ENCODE results near the gene JCAD. TPM values are rescaled to one million over a fixed set of nuclear protein-coding genes. Genes with fewer than 3 reads are reported as not detected.

The JCAD gene
- total and polyA plus RNA-seq, 2 of the 8 experiments (the other 6 are each of a cell fraction or from before 2014, with no cell fraction given) = 0.56 to 5.2 TPM

DNA sequence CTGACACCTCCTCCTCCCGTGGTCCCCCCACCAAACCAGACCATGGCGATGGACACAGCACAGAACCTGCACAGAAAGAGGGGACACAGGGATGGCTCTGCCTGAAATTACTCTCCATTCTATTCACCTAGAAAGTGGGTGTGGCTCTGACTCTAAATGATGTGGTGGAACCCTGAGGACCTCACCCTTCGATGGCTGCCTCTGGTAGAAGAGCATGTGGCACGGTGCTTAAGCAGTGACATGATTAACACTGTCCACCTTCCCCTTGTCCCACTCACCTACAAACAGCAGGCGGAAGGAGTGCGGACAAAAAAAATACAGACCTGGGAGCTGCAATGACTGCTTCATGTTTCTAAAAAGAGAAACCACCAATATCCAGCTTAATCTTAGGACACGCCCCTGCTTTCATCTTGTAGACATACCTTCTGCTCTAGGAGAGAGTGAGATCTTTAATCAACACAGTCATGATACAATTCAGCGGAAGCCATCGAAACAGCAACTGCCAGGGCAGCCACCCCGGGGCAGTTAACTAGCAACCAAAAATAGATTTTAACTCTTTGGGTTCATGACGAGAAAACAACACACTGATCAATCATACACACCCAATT is 11.4 kb downstream of the JCAD start:
- Histone ChIP-seq H4K5ac (ENCODE audit: insufficient read length, low read depth, low read length) (no peak overlapping the region), H3K23me2 (ENCODE audit: low read depth, low read length) (0 out of 2 replicates have a peak, but pooled peaks cover 1% of the 10 kb centered on the region), H2AK5ac (ENCODE audit: low read depth, low read length) (no peak overlapping the region), H3K4me2 (ENCODE audit: insufficient read depth in 1 of 2, low read depth in 2 of 2, low read length in 2 of 2) (no peak overlapping the region), H3K23ac (ENCODE audit: insufficient read length) (no peak overlapping the region), H3K4me3 (ENCODE audit: extremely low read depth in 1 of 4, insufficient read depth in 2 of 4, low read depth in 3 of 4, low read length in 4 of 4) (no peak overlapping the region), H3K27me3 (replicated peaks in 1 of 4; ENCODE audit: control insufficient read depth in 3 of 4, extremely low read depth in 1 of 4, insufficient read depth in 3 of 4, low read length in 3 of 4) (no peaks in the 10 kb centered on the region; a peak in 1 of 7 replicates), H2BK120ac (replicated peaks; ENCODE audit: low read depth, low read length) (no peak overlapping the region), H2BK15ac (ENCODE audit: low read length) (no peak overlapping the region), H3K9me3 (ENCODE audit: insufficient read depth in 2 of 2, low read depth in 1 of 2, low read length in 1 of 2) (no peaks in the 10 kb centered on the region), H2AFZ (ENCODE audit: low read length) (no peak overlapping the region), H3K18ac (ENCODE audit: extremely low read depth, low read length) (no peak overlapping the region), H4K91ac (replicated peaks; ENCODE audit: insufficient read length, low read length) (no peak overlapping the region), H2BK12ac (ENCODE audit: low read depth, low read length) (no peak overlapping the region), H3K27ac (ENCODE audit: low read depth, low read length) (no peak overlapping the region), H3K36me3 (ENCODE audit: control insufficient read depth in 2 of 4, insufficient read depth in 4 of 4, low read length in 3 of 4) (no peaks in the 10 kb centered on the region), H4K20me1 (replicated peaks in 1 of 2; ENCODE audit: control insufficient read depth in 1 of 2, insufficient read depth in 2 of 2, low read length in 2 of 2) (no peaks in the 10 kb centered on the region), H2BK20ac (ENCODE audit: low read length) (no peak overlapping the region), H4K8ac (ENCODE audit: extremely low read depth, insufficient read depth, low read length) (no peak overlapping the region), H3K56ac (replicated peaks; ENCODE audit: insufficient read length, low read depth, low read length) (no peak overlapping the region), H2BK5ac (ENCODE audit: low read depth, low read length) (no peak overlapping the region), H3K4me1 (replicated peaks in 1 of 4; ENCODE audit: control insufficient read depth in 3 of 4, insufficient read depth in 4 of 4, low read length in 3 of 4) (peaks cover 0 to 9% (median 4%) of the 10 kb centered on the region in 4 experiments; a peak in 4 of 7 replicates), H3K79me2 (ENCODE audit: control insufficient read depth in 1 of 2, insufficient read depth in 2 of 2, low read length in 2 of 2) (no peaks in the 10 kb centered on the region), H3K4ac (replicated peaks; ENCODE audit: insufficient read length, low read depth, low read length) (no peak overlapping the region), H3K14ac (ENCODE audit: insufficient read length) (no peak overlapping the region), H3K9ac (replicated peaks in 1 of 4; ENCODE audit: extremely low read depth in 1 of 4, low read depth in 3 of 4, low read length in 3 of 4) (no peak overlapping the region), H3K79me1 (ENCODE audit: low read depth, low read length) (no peaks in the 10 kb centered on the region)
- FAIRE-seq (no peak), DNase-seq (ENCODE audit: low read depth in 1 of 2, low spot score in 2 of 2) (no peak)
- WGBS, 2 experiments (ENCODE audit: extremely low coverage in 1 of 2, insufficient coverage in 1 of 2, insufficient read length in 1 of 2, insufficient replicate concordance in 2 of 2, low coverage in 1 of 2, low lambda C conversion rate in 2 of 2, missing lambda C conversion rate in 1 of 2) = 93% methylated on average over 9 of the region's 11 CpGs; no CpG with 5 or more reads in 1 of the 2 experiments
- POLR2A ChIA-PET (ENCODE audit: partially characterized antibody) = no interaction called here
- CTCF ChIA-PET (ENCODE audit: partially characterized antibody) = no interaction called here
- TF ChIP-seq TBP (IDR thresholded peaks at IDR 0.05; ENCODE audit: low read depth, low read length) (no peak), RNF2 (IDR thresholded peaks at IDR 0.05; ENCODE audit: borderline replicate concordance, low read depth, low read length, missing control alignments, poor library complexity, severe bottlenecking) (no peak)
